ENCODE results near the gene SNX8.

GRCh38 chr7:2269991-2270460 is 44.2 kb downstream of the SNX8 start:
- TF ChIP-seq CTCF (IDR thresholded peaks at IDR 0.05), result no peak
- no peak for TF ChIP-seq POLR2AphosphoS5 (IDR thresholded peaks at IDR 0.05)
- TF ChIP-seq POLR2A (IDR thresholded peaks at IDR 0.05), result no peak
